SIG-M5 treated with dmso at 0.1 percent for 504 hours (cell line): ENCODE data around the gene PRRC2C.
A peak's percentile ranks its signal among the peaks of the same experiment; 100 is the strongest.
"Not testable (repeated sequence)": the region's sequence is repeated elsewhere in the genome, so short reads cannot be mapped to it uniquely, and the experiment has no call there.

Experiments
- DNase-seq: peaks from one replicate; lab custom pipeline; 2025; ENCODE audit not compliant: unreplicated experiment; lab: John Stamatoyannopoulos, UW

The PRRC2C gene

DNA sequence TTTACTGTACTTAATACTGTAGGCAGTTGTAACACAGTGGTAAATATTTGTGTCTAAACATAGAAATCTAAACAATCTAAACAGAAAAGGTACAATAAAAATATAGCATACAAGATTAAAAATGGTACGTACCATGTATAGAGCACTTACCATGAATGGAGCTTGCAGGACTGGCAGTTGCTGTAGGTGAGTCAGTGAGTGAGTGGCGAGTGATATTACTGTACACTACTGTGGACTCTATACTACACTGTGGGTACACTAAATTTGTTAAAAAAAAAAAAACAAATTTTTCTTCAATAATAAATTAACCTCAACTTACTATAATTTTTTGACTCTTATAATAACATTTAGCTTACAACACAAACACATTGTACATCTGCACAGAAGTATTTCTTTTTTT, 97.3 kb downstream of the PRRC2C start:
- no peak for DNase-seq

- DNase-seq = no peak
These were observed 98.4 kb downstream of the PRRC2C start for GRCh38 chr1:171583591-171584201.

DNA sequence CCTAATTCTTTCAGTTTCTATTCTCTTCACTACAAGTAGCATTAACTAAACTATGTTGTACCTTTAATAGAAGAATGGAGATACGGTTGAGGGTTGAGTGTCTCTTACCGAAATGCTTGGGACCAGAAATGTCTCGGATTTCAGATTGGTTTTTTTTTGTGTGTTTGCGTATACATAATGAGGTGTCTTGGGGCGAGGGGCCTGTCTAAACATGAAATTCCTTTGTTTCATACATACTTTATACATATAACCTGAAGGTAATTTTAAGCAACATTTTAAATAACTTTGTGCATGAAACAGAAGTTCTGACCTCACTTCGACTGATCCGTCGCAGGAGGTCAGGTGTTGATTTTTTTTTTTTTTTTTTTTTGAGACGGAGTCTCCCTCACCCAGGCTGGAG, 100.4 kb downstream of the PRRC2C start:
- no peak for DNase-seq

- no peak for DNase-seq
These were observed 102.9 kb downstream of the PRRC2C start for GRCh38 chr1:171588230-171588629.

DNA sequence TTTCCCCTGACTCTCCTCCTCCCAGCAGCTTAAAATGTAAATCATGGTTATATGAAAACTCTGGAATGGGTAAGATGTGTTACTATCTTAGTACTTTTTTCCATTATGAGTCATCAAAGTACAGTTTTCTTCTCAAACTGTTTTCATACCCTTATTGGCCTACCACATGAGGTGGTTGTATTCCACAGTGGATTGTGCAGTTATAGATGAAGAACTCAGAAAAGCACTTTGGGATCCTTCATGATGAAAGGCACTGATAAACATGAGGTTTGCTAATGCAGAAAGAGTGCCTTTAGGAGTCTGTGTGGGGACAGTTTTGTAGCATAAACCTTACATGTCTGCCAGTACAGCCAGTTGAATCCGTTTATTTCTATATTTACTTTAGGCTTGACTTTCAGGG, 104.7 kb downstream of the PRRC2C start:
- DNase-seq = no peak

DNA sequence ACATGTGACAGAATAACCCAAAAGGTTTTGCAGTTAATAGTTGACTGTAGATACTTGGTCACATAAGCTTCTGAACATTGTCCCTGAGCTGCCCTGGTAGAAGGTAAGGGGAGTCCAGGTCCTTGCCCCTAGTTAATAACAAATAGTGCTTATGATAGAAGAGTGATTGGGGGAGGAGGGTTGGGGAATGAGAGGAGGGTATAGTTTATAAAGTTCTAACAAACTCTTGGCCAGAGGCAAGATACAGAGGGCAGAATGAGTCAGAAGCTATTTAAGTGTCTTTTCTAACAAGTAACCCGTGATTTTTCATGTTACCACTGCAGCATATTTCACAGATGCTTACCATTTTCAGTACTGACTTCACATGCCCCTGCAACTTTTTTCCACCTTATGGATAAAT, 110.0 kb downstream of the PRRC2C start:
- no peak for DNase-seq

DNA sequence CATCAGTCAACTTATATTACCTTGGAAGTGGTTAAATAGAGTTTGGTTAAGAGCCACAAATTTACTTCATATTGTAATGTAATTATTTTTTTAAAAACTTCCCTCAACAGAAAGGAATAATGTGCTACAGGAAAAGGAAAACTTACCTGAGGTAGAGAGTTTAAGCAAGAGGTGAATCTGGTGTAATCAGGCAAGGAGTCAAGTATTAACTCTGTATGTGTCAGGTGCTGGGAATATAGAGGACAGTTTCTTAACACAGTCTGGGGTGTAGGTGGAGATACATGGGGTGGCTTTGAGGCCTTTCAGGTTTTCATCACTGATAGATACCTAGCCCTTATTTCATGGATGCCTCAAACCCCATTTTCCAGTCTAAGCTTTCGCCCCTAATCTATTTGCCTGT, 110.8 kb downstream of the PRRC2C start:
- DNase-seq = no peak

DNA sequence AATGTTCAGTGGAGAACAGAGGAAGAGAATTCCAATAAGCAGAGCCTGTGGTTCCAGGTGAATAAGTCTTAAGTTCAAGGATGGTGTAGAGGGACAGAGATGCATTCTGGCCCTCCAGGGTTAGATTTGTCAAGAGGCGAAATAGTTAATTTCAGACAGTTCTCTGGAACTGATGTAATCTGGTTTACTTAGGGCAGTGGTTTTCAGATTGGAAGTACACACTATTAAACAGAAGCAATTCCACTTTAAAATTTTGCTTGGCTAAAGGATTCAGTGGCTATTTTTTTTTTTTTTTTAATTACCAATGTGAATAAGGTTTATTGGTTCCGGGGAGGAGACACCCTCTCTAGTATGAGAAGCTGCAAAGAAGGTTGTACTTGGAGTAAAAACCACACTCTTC, 111.4 kb downstream of the PRRC2C start:
- DNase-seq = no peak

- peak; percentile 39 for DNase-seq
These were observed 111.9 kb downstream of the PRRC2C start for GRCh38 chr1:171597203-171597602.

GRCh38 chr1:171600310-171600709, 115.0 kb downstream of the PRRC2C start:
- DNase-seq = not testable (repeated sequence)

DNA sequence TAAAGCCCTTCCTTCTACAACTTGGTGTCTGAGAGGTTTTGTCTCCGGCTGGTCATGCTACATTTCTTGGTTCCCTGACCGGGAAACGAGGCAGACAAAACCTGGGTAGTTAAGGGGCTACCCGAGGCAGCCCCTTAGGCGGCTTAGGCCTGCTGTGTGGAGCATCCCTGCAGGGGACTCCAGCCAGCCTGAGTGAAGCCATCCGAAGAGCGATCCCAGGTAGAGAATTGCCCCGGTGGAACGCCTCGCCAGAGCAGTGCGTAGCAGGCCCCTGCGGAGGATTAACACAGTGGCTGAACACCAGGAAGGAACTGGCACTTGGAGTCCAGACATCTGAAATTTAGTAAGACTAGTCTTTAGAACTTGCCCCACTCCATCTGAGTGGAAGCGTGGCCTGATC, 115.5 kb downstream of the PRRC2C start:
- DNase-seq = no peak

DNA sequence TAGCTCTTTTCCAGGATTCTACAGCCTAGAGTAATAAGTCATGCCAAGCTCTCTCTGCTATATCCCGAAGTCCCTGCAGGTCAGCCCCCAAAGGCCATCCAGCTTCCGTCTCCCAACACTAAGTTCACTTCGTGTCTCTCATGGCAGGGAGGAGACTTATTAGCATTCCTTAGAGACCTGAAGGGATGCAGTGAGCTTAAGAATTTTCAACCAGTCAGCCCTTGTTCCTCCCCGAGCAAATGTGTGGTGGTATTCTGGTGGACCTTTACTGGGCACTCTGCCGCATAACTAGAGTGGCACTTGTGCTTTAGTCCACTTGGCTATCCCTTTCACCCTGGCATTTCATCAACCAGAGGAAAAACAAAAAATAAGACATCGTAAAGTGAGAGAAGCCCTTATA, 117.7 kb downstream of the PRRC2C start:
- not testable (repeated sequence) for DNase-seq

GRCh38 chr1:171606402-171606941, 121.1 kb downstream of the PRRC2C start:
- DNase-seq = no peak

GRCh38 chr1:171610385-171610784, 125.1 kb downstream of the PRRC2C start:
- peak; percentile 88 for DNase-seq

DNA sequence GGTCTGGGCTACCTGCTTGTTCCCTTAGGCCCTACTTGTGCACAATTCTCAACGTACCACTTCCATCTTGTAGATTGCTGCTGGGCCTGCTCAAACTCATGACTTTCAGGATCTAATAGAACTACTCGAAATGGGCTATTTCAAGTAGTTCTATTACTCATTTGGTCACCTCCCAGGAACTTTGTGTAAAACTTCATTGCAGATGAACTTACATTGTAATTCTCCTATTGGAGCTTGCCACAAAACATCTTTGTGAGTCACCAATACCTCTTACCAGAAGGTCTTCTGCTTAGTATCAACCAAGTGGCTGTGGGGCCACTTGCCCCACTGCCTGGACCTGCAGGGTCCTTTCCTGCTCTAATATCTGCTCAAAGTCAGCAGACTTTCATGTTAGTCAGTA, 126.0 kb downstream of the PRRC2C start:
- DNase-seq = no peak

- DNase-seq = no peak
These were observed 128.0 kb downstream of the PRRC2C start for GRCh38 chr1:171613282-171613681.

- not testable (repeated sequence) for DNase-seq
These were observed 130.0 kb downstream of the PRRC2C start for GRCh38 chr1:171615122-171615906.

DNA sequence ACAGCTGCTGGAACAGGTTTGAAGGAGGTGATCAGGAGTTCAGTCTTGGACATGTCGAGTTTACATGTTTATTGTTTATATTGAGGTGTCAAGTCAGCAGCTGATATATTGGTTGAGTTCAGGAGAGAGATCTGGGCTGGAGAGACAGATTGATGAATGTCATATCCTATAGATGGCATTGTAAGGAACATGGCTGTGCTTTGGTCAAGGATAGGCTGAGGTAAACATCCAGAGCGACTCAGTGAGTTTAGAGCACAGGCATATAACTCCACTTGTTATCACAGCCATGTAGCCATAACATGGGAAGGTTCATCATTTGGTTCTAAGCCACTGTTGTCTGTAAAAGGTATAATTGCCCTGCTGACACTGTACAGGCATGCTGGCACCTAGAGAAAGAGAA, 131.3 kb downstream of the PRRC2C start:
- no peak for DNase-seq

GRCh38 chr1:171622152-171622462, 136.8 kb downstream of the PRRC2C start, which contains the start of gene MYOCOS:
MYOCOS (plus strand) TSS chr1:171622243; CDS start chr1:171623884, 1,641 bp downstream.
- DNase-seq = no peak

DNA sequence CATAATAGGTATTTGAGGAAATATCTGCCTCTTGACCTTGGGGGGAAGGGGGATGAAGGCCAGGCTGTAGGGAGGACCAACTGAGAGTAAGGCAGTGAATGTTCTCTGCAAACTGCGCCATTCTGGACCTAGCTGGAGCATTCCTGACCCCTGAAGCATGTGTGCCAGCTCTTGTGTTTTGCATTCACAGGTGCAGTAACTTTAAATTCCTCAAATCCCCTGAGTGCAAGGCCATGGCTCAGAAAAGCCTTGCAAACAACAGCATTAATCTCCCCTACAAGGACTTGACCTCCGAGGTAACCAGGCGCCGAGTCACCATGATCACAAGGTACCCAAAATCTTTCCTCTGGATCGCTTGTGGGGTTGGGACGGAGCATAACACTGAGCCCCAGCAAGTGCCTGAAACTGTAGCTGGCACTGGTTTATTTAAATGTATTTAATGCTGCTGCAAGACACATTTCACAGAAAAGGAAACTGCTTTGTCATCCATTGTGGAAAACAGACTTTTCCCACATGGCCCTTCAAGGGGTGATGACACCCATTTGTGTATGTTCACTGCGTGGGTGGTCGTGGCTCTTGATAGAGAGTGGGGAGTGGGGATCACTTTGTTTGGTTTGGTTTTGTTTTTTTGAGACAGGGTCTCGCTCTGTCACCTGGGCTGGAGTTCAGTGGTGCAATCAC, 138.5 kb downstream of the PRRC2C start:
- no peak for DNase-seq

DNA sequence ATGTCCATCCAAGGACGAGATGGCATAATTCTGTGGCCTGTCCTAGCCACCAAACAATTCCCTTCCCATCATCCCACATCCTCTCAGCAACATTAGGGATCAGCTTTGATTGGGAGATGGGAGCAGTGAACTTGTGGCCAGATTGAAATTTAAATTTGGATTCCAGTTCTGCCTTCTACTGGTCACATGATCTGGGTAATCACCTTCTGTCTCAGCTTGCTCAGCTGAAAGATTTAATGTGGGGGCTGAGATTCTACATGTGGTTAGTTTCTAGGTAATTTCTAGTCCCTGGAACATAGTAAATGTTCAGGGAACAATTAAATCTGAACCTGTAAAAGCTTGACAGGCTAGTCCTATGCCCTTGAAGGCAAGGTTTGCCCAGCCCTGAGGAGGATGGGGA, 139.9 kb downstream of the PRRC2C start:
- DNase-seq = no peak

DNA sequence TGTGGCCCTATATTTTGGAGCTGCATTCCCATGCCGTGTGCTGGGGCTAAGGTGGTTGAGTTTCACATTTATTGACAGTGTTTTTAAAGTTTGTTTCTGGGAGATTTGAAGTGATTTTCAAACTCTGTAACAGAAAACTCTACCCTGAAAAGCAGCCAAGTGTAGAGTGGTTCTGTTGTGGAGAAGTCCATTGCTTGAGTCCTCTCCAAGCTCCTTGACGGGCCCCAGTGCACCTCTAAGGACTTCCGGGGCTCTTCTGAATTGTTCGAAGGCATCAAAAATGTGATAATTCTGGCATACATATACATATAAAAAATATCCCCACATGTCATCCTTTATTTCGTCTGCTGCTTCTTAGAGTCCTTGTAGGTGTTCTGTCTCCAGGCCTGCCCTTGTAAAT, 141.7 kb downstream of the PRRC2C start:
- no peak for DNase-seq
